HEK293 (cell line): Measurements from ENCODE around the gene CATSPERE.

ENCODE experiments used
- CTCF ChIA-PET: fragments of 350-600 bp; formaldehyde crosslinking; extraction: SDS; loops from one replicate; lab custom pipeline; 2021; ENCODE audit warnings: antibody characterized with exemption; lab: Yijun Ruan, JAX
- POLR2A ChIA-PET: fragments of 300-600 bp; formaldehyde crosslinking; extraction: SDS; loops from one replicate; lab custom pipeline; 2020; ENCODE audit warnings: antibody characterized with exemption, inconsistent platforms; lab: Yijun Ruan, JAX
- H3K27ac ChIP-seq: fragments of 200-500 bp; sonication (Bioruptor generic); 2 replicates; pipeline ENCODE4 v1.5.1; 2014; ENCODE audit warnings: low read depth, low read length, control low read depth, inconsistent platforms; ENCODE audit errors: extremely low read depth
- H3K36me3 ChIP-seq, 2 experiments: fragments of 200-500 bp in 1 of 2; sonication (Bioruptor generic) in 1 of 2; 1 replicate in 1 of 2; 2 replicates in 1 of 2; pipeline ENCODE4 v1.5.1; 2014 to 2017; ENCODE audit warnings: inconsistent platforms in 2 of 2, low read length in 2 of 2; ENCODE audit not compliant: control insufficient read depth in 2 of 2, insufficient read depth in 1 of 2
- H3K4me1 ChIP-seq: fragments of 200-500 bp; sonication (Bioruptor generic); 2 replicates; pipeline ENCODE4 v1.5.1; 2014; ENCODE audit warnings: mild to moderate bottlenecking, low read length, inconsistent platforms; ENCODE audit not compliant: control insufficient read depth, insufficient read depth
- H3K4me3 ChIP-seq: 2 replicates; pipeline ENCODE4 v1.5.1; 2011; ENCODE audit warnings: low read depth, mild to moderate bottlenecking, control low read depth, low read length, moderate library complexity
- H3K9me3 ChIP-seq: fragments of 200-500 bp; sonication (Bioruptor generic); 2 replicates; pipeline ENCODE4 v1.5.1; 2014; ENCODE audit warnings: low read depth, low read length, inconsistent platforms; ENCODE audit not compliant: control insufficient read depth, insufficient read depth
- GLI2 ChIP-seq: fragments of 450-650 bp; formaldehyde crosslinking; IDR thresholded peaks from 2 replicates; pipeline ENCODE4; 2017; ENCODE audit warnings: missing biosample characterization, missing genetic modification characterization, low read depth, borderline replicate concordance
- IKZF3 ChIP-seq: fragments of 450-650 bp; IDR thresholded peaks from 2 replicates; pipeline ENCODE4 v1.5.0; 2018; ENCODE audit warnings: missing biosample characterization, mild to moderate bottlenecking, missing genetic modification characterization, moderate library complexity
- MYNN ChIP-seq: fragments of 450-650 bp; formaldehyde crosslinking; IDR thresholded peaks from 2 replicates; pipeline ENCODE4 v1.5.1; 2016; ENCODE audit warnings: missing biosample characterization, missing genetic modification characterization, borderline replicate concordance
- MZF1 ChIP-seq: fragments of 450-650 bp; formaldehyde crosslinking; IDR thresholded peaks from 2 replicates; pipeline ENCODE4 v1.5.1; 2017; ENCODE audit warnings: missing biosample characterization, missing genetic modification characterization, borderline replicate concordance
- SETDB1 ChIP-seq: IDR thresholded peaks from one replicate; pipeline ENCODE4 v1.6.1; 2017; ENCODE audit warnings: mild to moderate bottlenecking, low read length, moderate library complexity, mixed read lengths; ENCODE audit not compliant: insufficient read length
- ZBTB21 ChIP-seq: fragments of 450-650 bp; formaldehyde crosslinking; IDR thresholded peaks from 2 replicates; pipeline ENCODE4 v1.5.1; 2017; ENCODE audit warnings: missing biosample characterization, missing genetic modification characterization
- ZBTB7A ChIP-seq: fragments of 450-650 bp; formaldehyde crosslinking; IDR thresholded peaks from 2 replicates; pipeline ENCODE4 v1.5.1; 2016; ENCODE audit warnings: low read depth, missing biosample characterization, missing genetic modification characterization
- ZNF133 ChIP-seq: fragments of 450-650 bp; formaldehyde crosslinking; IDR thresholded peaks from 2 replicates; pipeline ENCODE4 v1.5.1; 2016; ENCODE audit warnings: missing biosample characterization, missing genetic modification characterization
- ZNF2 ChIP-seq: fragments of 450-650 bp; formaldehyde crosslinking; IDR thresholded peaks from 2 replicates; pipeline ENCODE4 v1.5.1; 2016; ENCODE audit warnings: missing biosample characterization, missing genetic modification characterization
- ZNF202 ChIP-seq: fragments of 450-650 bp; formaldehyde crosslinking; IDR thresholded peaks from 2 replicates; pipeline ENCODE4 v1.5.1; 2016; ENCODE audit warnings: missing biosample characterization, missing genetic modification characterization, borderline replicate concordance
- ZNF211 ChIP-seq: fragments of 450-650 bp; formaldehyde crosslinking; IDR thresholded peaks from 2 replicates; pipeline ENCODE4 v1.5.1; 2016; ENCODE audit warnings: low read depth, missing biosample characterization, missing genetic modification characterization
- ZNF433 ChIP-seq: fragments of 450-650 bp; formaldehyde crosslinking; IDR thresholded peaks from 2 replicates; pipeline ENCODE4 v1.5.1; 2016; ENCODE audit warnings: missing biosample characterization, missing genetic modification characterization, low read depth
- ZNF571 ChIP-seq: fragments of 450-650 bp; formaldehyde crosslinking; IDR thresholded peaks from 2 replicates; pipeline ENCODE4 v1.5.0; 2017; ENCODE audit warnings: missing biosample characterization, missing genetic modification characterization
- ZNF610 ChIP-seq: fragments of 450-650 bp; formaldehyde crosslinking; IDR thresholded peaks from 2 replicates; pipeline ENCODE4 v1.5.1; 2016; ENCODE audit warnings: missing biosample characterization, missing genetic modification characterization, borderline replicate concordance
- ZNF664 ChIP-seq: fragments of 450-650 bp; formaldehyde crosslinking; IDR thresholded peaks from 2 replicates; pipeline ENCODE4 v1.5.1; 2016; ENCODE audit warnings: missing biosample characterization, missing genetic modification characterization
- ZNF830 ChIP-seq: fragments of 450-650 bp; IDR thresholded peaks from 2 replicates; pipeline ENCODE4 v1.5.0; 2018; ENCODE audit warnings: missing biosample characterization, missing genetic modification characterization, low read depth, mild to moderate bottlenecking, moderate library complexity
- ZNF843 ChIP-seq: fragments of 450-650 bp; formaldehyde crosslinking; IDR thresholded peaks from 2 replicates; pipeline ENCODE4 v1.5.1; 2016; ENCODE audit warnings: missing biosample characterization, missing genetic modification characterization
- TF ChIP-seq, protein P1 (sequence below): fragments of 450-650 bp; formaldehyde crosslinking; optimal IDR thresholded peaks from 2 replicates; pipeline ENCODE3; 2016; ENCODE audit warnings: missing biosample characterization, mild to moderate bottlenecking, missing genetic modification characterization
- TF ChIP-seq, protein P2 (sequence below): fragments of 450-650 bp; formaldehyde crosslinking; IDR thresholded peaks from 2 replicates; pipeline ENCODE4 v1.5.1; 2016; ENCODE audit warnings: missing biosample characterization, missing genetic modification characterization
- TF ChIP-seq, protein P3 (sequence below): fragments of 450-650 bp; formaldehyde crosslinking; IDR thresholded peaks from 2 replicates; pipeline ENCODE4 v1.5.1; 2017; ENCODE audit warnings: missing biosample characterization, missing genetic modification characterization
- TF ChIP-seq, protein P4 (sequence below): fragments of 450-650 bp; formaldehyde crosslinking; IDR thresholded peaks from 2 replicates; pipeline ENCODE4 v1.5.1; 2017; ENCODE audit warnings: missing biosample characterization, missing genetic modification characterization
- TF ChIP-seq, protein P5 (sequence below): fragments of 450-650 bp; formaldehyde crosslinking; IDR thresholded peaks from 2 replicates; pipeline ENCODE4 v1.5.1; 2016; ENCODE audit warnings: missing biosample characterization, missing genetic modification characterization, borderline replicate concordance

The CATSPERE gene

DNA sequence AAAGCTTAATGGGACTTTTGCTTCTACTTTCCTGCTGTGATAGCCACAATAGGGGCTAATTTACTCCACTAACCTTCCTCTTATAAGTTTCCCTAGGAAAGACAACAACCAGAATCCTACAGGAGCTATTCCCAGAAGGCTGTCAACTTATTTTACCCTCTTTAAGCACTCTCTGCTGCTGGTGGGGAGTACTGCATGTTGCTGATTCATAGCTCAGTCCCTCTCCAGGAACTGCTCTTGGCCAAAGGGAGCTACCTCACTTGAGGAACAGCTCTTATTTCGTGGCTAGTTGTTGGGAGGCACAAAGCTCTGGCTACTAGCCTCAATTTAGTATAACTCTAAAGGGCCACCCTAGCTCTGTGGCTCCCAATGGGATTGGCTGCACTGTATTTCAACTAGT, 46.5 kb upstream of the CATSPERE start:
- ChIA-PET CTCF (no interaction called here), POLR2A (no interaction called here)
- Histone ChIP-seq H3K9me3 (no peaks in the 10 kb centered on the region), H3K4me1 (no peaks in the 10 kb centered on the region), H3K27ac (no peak overlapping the region)
- TF ChIP-seq ZNF843 (tag by site-specific recombination) (no peak), SETDB1 (no peak), ZNF830 (no peak), GLI2 (tag by site-specific recombination) (no peak), MZF1 (tag by site-specific recombination) (no peak), MYNN (no peak), ZNF664 (no peak), ZNF202 (no peak), ZBTB21 (tag by site-specific recombination) (no peak), ZNF433 (tag by site-specific recombination) (no peak), ZNF133 (tag by site-specific recombination) (no peak), IKZF3 (tag by site-specific recombination) (no peak)
- TF ChIP-seq, protein P1, sequence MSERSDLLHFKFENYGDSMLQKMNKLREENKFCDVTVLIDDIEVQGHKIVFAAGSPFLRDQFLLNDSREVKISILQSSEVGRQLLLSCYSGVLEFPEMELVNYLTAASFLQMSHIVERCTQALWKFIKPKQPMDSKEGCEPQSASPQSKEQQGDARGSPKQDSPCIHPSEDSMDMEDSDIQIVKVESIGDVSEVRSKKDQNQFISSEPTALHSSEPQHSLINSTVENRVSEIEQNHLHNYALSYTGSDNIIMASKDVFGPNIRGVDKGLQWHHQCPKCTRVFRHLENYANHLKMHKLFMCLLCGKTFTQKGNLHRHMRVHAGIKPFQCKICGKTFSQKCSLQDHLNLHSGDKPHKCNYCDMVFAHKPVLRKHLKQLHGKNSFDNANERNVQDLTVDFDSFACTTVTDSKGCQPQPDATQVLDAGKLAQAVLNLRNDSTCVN (tag by site-specific recombination): no peak
- TF ChIP-seq, protein P2, sequence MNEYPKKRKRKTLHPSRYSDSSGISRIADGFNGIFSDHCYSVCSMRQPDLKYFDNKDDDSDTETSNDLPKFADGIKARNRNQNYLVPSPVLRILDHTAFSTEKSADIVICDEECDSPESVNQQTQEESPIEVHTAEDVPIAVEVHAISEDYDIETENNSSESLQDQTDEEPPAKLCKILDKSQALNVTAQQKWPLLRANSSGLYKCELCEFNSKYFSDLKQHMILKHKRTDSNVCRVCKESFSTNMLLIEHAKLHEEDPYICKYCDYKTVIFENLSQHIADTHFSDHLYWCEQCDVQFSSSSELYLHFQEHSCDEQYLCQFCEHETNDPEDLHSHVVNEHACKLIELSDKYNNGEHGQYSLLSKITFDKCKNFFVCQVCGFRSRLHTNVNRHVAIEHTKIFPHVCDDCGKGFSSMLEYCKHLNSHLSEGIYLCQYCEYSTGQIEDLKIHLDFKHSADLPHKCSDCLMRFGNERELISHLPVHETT (tag by site-specific recombination): no peak
- TF ChIP-seq, protein P3, sequence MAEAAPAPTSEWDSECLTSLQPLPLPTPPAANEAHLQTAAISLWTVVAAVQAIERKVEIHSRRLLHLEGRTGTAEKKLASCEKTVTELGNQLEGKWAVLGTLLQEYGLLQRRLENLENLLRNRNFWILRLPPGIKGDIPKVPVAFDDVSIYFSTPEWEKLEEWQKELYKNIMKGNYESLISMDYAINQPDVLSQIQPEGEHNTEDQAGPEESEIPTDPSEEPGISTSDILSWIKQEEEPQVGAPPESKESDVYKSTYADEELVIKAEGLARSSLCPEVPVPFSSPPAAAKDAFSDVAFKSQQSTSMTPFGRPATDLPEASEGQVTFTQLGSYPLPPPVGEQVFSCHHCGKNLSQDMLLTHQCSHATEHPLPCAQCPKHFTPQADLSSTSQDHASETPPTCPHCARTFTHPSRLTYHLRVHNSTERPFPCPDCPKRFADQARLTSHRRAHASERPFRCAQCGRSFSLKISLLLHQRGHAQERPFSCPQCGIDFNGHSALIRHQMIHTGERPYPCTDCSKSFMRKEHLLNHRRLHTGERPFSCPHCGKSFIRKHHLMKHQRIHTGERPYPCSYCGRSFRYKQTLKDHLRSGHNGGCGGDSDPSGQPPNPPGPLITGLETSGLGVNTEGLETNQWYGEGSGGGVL (tag by site-specific recombination): no peak
- TF ChIP-seq, all 188 proteins: peak for 0
- H3K36me3 ChIP-seq: peaks cover 66 to 95% of the 10 kb centered on the region in 2 experiments
- no peak overlapping the region for H3K4me3 ChIP-seq

DNA sequence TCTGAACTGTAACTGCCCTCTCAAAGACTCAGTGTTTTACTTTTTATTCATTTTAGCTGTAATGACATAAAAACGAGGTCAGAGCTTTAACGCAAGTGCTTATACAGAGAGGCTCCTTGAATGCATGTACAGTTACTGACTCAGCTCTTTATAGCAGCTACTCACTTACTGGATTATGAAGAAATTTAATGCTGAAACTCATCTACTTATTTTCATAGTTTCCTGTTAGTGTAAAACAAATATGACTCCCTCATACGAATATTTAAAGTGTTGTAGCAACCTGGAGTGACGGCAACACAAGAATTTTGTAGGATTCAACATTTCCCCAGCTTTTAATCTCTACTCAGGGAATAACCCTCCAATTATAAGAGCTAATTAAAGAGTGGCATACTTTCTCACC, 42.0 kb upstream of the CATSPERE start:
- Histone ChIP-seq H3K4me3 (no peak overlapping the region), H3K4me1 (no peaks in the 10 kb centered on the region), H3K9me3 (no peaks in the 10 kb centered on the region), H3K27ac (no peak overlapping the region), H3K36me3 (peaks cover 72 to 92% of the 10 kb centered on the region in 2 experiments)
- TF ChIP-seq, protein P4, sequence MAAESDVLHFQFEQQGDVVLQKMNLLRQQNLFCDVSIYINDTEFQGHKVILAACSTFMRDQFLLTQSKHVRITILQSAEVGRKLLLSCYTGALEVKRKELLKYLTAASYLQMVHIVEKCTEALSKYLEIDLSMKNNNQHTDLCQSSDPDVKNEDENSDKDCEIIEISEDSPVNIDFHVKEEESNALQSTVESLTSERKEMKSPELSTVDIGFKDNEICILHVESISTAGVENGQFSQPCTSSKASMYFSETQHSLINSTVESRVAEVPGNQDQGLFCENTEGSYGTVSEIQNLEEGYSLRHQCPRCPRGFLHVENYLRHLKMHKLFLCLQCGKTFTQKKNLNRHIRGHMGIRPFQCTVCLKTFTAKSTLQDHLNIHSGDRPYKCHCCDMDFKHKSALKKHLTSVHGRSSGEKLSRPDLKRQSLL (tag by site-specific recombination): no peak
- ChIA-PET POLR2A (no interaction called here), CTCF (interaction anchor here (0.8 to 1.0 kb wide), 2 partner anchors 26 to 53 kb away, joined by 3 to 4 read pairs; no protein-coding TSS in a partner anchor)

DNA sequence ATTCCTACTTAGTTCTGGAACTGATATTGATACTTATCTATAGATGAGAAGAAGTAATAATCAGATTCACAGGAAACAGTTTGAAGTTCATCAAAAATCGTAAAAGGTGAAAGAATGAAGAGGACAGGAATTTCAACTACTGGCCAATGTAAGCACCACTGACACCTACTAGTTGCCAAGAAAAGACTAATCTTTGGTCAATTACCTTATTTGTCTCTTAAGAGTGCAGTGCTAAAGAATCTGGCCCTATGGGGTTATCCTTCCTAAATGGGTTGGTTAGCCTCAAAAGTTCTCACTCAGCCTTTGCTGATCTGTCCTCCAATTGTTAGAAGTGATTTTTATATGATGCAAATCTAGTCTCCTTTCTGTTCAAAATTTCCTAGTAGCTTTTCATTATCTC, 38.9 kb upstream of the CATSPERE start:
- Histone ChIP-seq H3K36me3 (peaks cover 47 to 72% of the 10 kb centered on the region in 2 experiments), H3K4me1 (no peaks in the 10 kb centered on the region), H3K9me3 (no peaks in the 10 kb centered on the region), H3K4me3 (no peak overlapping the region), H3K27ac (no peak overlapping the region)
- ChIA-PET CTCF (no interaction called here), POLR2A (no interaction called here)
- TF ChIP-seq, protein P5, sequence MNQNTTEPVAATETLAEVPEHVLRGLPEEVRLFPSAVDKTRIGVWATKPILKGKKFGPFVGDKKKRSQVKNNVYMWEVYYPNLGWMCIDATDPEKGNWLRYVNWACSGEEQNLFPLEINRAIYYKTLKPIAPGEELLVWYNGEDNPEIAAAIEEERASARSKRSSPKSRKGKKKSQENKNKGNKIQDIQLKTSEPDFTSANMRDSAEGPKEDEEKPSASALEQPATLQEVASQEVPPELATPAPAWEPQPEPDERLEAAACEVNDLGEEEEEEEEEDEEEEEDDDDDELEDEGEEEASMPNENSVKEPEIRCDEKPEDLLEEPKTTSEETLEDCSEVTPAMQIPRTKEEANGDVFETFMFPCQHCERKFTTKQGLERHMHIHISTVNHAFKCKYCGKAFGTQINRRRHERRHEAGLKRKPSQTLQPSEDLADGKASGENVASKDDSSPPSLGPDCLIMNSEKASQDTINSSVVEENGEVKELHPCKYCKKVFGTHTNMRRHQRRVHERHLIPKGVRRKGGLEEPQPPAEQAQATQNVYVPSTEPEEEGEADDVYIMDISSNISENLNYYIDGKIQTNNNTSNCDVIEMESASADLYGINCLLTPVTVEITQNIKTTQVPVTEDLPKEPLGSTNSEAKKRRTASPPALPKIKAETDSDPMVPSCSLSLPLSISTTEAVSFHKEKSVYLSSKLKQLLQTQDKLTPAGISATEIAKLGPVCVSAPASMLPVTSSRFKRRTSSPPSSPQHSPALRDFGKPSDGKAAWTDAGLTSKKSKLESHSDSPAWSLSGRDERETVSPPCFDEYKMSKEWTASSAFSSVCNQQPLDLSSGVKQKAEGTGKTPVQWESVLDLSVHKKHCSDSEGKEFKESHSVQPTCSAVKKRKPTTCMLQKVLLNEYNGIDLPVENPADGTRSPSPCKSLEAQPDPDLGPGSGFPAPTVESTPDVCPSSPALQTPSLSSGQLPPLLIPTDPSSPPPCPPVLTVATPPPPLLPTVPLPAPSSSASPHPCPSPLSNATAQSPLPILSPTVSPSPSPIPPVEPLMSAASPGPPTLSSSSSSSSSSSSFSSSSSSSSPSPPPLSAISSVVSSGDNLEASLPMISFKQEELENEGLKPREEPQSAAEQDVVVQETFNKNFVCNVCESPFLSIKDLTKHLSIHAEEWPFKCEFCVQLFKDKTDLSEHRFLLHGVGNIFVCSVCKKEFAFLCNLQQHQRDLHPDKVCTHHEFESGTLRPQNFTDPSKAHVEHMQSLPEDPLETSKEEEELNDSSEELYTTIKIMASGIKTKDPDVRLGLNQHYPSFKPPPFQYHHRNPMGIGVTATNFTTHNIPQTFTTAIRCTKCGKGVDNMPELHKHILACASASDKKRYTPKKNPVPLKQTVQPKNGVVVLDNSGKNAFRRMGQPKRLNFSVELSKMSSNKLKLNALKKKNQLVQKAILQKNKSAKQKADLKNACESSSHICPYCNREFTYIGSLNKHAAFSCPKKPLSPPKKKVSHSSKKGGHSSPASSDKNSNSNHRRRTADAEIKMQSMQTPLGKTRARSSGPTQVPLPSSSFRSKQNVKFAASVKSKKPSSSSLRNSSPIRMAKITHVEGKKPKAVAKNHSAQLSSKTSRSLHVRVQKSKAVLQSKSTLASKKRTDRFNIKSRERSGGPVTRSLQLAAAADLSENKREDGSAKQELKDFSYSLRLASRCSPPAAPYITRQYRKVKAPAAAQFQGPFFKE (tag by site-specific recombination): no peak
- TF ChIP-seq ZNF2 (tag by site-specific recombination) (no peak), ZNF610 (no peak), ZNF571 (no peak), ZBTB7A (tag by site-specific recombination) (no peak), ZNF211 (tag by site-specific recombination) (no peak)
